Measurements from ENCODE around the gene PTPN22.
"Not testable (repeated sequence)": the region's sequence is repeated elsewhere in the genome, so short reads cannot be mapped to it uniquely, and the experiment has no call there.

PTPN22 gene

DNA sequence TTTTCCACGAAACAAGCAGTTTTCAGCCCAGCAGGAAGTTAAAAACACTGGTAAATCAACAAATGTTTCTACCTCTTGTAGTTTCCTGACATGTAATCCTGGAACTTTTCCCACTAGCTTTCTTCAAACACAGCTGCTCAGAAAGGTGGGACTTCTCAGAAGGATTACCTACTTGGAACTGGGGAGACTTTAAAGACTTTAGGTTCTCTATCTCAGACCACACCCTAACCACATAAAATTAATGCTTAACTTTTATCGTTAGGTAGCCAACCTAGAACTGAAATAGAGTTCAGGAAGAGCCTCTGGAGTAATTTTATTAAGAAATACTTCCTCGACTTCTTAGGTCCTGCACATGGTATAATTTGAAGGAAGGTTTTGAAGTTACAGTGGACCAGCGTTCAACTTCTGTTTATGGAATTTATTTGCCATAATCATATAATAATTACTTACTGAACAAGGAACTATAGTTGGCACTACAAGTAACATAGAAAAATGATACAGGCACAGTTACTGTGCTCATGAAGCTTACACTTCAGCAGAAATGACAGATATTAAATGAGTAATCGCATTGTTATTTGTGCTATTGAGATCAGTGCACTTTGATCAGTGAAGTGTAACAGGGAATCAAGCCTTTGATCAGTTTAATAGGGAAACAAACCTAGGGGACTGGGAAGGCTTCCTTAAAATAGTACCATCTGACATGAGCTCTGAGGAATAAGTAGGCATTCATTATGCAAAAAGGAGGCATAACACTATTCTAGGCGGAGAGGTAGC is 16.1 kb upstream of the PTPN22 start, which contains the start of gene BCL2L15:
Gene BCL2L15, minus strand, starts transcription at position 180 of the 774 bp plus-strand sequence. CDS start 206 bp downstream, outside the sequence.
- no peak for DNase-seq (ENCODE audit: low spot score)

DNA sequence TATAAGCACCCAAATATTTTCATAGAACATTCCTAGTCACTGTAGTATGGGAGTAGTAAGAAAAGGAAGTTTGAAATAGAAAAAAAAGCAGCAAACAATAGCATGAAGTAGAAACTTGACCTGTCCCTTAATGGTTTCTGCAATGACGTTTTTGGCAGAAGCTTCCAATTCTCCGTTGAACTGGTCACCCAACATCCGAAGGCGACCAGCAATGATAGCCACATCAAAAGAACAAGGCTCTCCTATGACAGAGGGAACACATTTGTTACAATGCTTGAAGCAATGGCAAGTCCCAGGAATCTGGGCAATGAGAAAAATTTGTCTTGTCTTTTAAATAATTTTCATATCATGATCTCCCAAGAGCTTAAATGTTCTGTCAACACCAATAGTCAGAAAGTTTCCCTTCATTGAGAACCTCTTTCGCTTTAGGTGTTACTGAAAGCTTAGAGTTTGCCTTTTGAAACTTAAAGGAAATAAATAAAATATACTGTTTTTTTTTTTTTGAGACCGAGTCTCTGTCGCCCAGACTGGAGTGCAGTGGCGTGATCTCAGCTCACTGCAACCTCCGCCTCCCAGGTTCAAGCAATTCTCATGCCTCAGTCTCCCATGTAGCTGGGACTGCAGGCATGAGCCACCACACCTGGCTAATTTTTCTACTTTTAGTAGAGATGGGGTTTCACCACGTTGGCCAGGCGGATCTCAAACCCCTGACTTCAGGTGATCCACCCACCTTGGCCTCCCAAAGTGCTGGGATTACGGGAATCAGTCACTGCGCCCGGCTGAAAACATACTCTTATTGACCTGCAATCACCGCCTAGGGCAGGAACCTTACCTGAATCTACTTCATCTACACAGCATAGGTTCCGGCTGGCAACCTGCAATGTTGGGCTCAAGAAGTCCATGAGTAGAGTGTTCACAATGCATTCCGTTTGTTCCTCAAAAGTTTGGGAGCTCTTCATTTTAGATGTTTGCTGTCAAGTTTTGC is 15.2 kb upstream of the PTPN22 start:
- DNase-seq (ENCODE audit: low spot score), result no peak

DNA sequence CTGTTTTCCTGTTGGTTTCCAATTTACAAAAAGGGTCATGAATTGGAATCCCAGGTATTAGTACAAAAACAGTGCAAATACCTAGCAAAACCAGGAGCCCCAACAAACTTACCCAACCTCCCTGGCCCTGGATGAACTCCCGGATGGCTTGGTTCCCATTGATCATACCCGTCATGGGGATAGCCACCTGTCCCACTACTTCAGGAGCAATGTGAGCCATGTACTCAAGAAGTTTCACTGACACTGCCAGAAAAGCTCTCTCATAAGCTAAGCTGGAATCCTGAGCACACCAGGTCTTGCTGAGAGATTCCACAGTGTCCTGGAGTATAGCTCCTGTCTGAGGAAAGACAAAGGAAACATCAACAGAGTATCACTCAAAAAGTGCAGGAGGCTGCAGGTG is 10.1 kb upstream of the PTPN22 start:
- no peak for DNase-seq (ENCODE audit: low spot score)

DNA sequence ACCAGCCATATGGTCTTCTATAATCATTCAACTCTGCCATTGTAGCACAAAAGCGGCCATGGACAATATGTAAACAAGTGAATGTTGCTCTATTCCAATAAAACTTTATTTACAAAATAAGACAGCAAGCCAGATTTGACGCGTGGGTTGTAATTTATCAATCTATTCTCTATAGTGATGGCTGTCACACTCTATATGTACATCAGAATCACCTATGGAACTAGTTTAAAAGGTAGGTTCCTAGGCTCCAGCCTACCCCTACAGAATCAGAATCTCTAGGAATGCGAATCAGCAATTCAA is 8.2 kb upstream of the PTPN22 start:
- DNase-seq (ENCODE audit: low spot score), result no peak

DNA sequence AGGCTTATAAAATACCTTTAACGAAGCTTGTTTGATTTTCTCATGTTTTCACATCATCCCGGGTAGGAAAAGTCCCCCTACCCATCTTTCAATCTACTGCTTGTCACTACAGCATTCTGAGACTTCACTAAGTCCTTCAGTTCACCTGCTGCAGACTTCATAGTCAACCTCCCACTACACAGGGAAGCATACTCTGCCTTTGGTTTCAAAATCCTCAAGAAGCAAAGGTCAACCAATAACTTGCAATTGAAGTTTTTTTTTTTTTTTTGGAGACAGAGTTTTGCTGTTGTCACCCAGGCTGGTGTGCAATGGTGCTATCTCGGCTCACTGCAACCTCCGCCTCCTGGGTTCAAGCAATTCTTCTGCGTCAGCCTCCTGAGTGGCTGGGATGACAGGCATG is 4.7 kb upstream of the PTPN22 start:
- DNase-seq (ENCODE audit: low spot score), result no peak

DNA sequence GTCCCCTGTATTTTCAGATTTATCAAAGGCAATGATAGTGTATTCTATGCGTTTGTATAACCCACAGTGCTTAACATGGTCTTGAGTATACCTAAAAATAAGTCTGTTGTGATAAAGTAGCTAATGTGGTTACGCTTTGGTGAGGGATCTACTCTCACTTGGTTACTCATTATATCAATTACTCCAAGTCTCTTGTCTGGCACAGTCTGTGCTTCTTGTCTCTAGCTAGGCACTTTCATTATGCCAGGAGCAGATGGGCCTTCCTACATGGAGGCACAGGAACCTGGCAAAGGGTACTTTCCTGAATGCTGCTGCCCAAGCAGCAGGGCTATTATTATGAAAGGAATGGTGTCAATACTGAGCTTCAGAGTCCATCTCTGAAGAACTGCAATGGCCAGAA is 4.2 kb upstream of the PTPN22 start:
- DNase-seq (ENCODE audit: low spot score), result no peak

DNA sequence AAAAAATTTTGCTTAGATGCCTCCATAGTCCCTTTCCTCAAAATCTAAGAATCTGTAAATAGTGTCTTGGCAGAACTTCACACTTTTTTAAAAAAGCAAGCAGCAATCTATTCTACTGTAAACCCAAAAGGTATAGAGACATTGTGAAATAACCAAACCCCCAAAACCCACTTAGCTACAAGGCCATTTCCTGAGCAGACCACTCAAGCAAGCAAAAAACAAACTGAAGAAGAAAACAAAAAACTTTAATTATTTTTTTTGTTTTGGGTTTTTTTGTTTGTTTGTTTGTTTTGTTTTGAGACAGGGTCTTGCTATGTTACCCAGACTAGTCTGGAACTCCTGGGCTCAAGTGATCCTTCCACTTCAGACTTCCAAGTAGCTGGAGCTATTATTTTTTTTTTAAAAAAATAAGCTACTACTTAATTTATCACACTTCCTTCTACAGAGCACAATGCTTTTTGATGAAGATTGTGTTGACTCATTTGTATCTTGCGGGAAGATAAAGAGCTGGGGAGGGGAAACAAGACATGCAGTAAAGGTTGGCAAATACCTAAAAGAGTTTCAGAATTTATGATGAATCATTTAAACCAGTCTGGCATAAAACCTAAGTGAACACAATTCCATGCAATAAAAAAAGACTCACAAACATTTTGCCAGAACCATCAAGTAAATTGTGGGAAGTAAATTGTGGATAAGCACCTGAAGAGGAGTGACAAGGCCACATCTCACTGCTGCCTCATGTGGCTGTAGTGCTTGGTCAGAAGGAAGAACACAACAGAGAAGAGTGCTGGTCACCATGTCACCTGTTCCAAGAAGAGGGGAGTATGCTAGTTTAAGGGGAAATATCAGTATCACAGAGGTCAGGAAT is 2.7 kb upstream of the PTPN22 start:
- DNase-seq (ENCODE audit: low spot score), result peak; percentile 14

DNA sequence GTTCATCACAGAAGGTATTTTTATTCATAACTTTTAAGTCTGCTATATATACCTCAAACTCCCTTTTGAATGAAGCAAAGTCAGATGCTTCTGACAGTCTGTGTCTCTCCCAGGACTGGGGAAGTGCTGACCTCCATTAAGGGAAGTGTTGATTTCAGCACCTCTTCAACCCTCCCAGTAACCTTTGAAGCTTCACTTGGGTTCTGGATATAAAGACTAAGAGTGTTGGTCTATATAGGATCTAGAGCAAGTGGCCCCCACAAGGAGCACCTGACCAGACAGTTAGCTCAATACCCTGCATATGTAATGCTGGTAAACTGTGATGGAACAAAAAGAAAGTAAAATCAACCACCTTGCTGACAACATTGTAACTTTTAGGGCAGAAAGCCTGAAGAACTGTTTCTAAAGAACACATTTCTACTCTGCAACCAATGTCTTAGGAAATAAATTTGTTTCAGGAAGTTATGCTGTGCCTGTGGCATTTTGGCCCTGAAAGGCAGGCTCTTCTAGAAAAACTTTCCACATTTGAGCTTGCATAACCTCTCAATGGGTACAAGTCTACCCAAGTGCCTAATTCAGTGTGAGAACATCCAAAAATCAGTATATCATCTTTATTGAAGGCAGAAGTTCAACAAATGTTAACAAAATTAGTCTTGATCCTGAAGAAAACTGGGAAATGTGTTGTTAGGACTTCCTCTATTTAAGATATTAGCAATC is 865 bp upstream of the PTPN22 start:
- DNase-seq (ENCODE audit: low spot score), result no peak

DNA sequence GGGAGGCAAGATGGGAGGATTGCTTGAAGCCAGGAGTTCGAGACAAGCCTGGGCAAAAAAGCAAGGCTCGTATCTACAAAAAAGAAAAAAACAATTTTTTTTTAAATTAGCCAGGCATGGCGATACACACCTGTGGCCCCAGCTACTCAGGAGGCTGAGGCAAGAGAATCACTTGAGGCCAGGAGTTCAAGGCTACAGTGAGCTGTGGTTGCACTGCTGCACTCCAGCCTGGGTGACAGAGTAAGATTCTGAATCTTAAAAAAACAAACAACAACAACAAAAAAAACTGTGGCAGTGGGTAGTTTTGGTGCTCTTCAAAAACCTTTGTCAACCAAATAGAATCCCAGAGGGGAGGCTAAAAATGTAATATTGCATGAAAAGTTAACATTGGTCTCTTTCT is 734 bp downstream of the PTPN22 start:
- no peak for DNase-seq (ENCODE audit: low spot score)

DNA sequence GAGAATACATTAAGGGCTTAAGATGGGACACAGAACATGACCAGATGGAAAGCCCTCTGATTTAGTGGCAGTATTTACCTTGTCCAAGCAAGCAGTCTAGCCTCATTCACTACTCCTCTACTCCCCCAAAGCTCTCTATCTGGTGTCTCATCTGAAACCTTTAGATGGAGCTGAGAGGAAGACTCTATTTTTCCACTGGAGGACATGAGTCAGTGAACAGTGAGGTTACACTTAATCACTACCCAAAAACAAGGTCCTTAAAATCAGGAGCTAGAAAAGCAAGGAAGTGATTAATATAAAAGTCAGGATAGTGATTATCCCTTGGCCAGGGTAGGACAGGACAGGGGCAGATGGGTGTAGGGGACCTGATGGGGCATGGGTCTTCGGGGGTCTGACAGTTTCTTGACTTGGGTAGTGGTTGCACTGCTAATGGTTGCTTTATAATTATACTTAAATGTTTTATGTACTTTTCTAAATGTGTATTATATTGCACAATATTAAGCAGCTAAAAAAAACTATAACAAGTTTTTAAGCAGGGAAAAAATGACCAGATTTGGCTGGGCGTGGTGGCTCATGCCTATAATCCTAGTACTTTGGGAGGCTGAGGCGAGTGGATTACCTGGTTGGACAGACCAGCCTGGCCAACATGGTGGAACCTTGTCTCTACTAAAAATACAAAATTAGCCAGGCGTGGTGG is 3.0 kb downstream of the PTPN22 start:
- DNase-seq (ENCODE audit: low spot score), result no peak

DNA sequence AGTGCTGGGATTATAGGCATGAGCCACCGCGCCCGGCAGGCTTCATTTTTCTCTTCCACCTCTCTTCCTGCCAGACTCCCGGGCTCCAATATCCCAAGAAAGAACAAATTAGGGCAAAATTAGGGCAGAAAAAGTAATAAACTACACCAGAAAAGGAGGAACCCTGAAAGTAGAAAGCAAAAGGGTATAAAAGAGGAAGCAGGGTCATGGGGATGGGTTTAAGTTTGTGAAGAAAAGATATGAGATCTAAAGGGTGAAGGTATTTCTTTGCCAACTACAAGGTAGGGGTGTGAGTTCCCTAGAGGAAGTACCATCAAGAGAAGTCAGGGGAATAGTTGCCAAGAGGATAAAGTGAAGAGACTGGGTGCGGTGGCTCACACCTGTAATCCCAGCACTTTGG is 9.9 kb downstream of the PTPN22 start:
- no peak for DNase-seq (ENCODE audit: low spot score)

DNA sequence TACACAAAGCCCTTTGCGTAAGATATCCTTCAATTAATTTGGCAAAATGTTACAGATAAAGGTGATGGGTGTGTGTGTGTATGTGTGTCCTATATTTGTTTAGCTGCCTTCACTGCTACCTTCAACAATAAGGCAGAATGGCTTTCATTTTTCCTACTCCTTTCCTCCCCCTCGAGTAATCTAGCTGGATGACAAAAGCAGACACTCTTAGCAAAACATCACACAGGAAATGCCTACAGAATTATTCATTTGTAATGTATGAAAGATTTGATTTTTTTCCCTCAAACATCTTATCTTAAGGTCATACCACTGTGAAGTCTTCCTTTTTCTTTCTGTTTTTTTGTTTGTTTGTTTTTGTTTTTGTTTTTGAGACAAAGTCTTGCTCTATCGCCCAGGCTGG is 10.6 kb downstream of the PTPN22 start:
- DNase-seq (ENCODE audit: low spot score), result no peak

DNA sequence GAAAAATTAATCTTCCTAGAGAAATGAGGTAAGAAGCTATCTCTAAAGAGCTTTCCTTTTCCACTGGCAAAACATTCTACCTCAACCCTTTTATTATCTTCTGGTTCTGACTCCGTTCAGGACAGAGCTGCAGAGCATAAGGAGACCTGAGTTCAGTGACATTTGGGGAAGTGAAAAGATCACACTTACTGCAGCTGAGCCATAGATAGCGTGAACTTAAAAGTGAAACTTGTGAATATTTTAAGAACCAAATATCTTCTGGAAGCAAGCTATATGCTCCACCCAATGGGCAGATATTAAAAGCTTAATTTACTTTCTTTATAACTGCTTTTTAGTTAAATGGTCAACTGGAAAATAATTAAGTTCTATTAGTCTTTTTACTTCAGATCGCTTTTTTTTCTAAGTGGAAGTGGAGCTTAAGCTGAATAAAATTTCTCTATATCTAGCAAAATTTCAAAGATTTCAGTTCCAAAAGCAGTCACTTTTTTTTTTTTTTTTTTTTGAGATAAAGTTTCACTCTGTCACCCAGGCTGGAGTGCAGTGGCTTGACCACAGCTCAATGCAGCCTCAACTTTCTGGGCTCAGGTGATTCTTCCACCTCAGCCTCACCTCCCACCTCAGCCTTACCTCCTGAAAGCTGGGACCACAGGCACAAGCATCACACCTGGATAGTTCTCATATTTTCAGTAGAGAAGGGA is 11.9 kb downstream of the PTPN22 start:
- no peak for DNase-seq (ENCODE audit: low spot score)

DNA sequence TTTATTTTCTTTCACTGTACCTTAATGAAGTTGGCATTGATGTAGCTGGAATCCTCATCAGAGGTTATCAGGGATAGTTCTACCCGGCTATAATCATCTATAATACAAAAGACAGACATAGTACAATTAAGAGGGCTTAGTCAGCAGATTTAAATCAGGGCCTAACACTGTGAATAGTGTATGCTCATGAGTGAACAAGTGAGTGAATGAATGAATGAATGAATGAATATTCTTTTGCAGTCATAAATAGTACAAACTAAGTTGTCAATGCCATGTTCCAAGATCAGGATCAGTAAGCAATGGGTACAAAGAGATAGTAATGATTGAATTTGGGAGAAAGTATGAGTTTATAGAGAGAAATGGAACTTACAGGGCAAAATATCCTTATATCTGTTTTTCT is 12.5 kb downstream of the PTPN22 start:
- DNase-seq (ENCODE audit: low spot score), result no peak

DNA sequence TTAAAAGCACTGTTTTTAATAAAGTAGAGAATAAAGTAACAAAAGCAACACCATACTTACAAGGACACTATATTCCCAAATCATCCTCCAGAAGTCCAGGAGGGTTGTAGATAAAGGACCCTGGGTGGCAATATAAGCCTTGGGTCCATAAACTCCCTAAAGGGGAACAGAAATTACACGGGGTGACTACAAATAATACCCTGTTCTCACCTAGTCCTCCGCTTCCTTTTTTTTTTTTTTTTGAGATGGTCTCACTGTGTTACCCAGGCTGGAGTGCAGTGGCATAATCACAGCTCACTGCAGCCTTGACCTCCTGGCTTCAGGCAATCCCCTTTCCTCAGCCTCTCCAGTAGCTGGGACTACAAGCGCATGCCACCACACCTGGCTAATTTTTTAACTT is 13.1 kb downstream of the PTPN22 start:
- no peak for DNase-seq (ENCODE audit: low spot score)

DNA sequence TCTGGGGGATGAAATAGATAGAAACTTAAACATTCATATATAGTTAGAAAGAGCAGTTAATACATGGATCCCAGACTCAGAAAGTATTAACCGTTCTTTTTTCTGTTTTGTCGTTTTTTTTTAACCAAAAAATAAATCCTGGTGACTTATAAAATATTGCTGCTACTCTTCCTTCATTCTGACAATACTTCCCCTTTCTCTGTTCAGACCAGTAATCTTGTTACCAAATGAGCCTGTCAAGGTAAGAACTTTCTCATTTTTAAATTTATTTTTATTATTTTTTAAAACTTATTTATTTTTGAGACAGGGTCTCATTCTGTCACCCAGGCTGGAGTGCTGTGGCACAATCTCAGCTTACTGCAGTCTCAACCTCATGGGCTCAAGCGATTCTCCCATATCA is 13.7 kb downstream of the PTPN22 start:
- DNase-seq (ENCODE audit: low spot score), result no peak

DNA sequence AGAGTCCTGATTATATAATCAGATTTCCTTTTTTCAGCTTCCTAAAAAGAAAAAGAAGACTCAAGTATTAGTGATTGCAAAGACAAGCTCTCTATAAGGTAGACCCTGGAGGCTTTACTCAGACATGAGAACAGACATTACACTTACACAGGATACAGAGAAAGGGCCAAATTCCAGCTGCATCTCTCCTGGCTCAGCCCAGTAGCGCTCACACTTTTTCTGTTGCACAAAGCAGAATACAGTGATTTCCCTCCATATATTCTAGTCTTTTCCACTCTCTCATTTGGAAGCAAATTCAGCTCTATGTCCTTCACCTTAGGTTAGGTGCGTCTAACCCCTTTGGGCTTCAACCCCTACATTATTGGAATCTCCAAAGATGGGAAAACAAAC is 15.1 kb downstream of the PTPN22 start:
- DNase-seq (ENCODE audit: low spot score), result no peak

DNA sequence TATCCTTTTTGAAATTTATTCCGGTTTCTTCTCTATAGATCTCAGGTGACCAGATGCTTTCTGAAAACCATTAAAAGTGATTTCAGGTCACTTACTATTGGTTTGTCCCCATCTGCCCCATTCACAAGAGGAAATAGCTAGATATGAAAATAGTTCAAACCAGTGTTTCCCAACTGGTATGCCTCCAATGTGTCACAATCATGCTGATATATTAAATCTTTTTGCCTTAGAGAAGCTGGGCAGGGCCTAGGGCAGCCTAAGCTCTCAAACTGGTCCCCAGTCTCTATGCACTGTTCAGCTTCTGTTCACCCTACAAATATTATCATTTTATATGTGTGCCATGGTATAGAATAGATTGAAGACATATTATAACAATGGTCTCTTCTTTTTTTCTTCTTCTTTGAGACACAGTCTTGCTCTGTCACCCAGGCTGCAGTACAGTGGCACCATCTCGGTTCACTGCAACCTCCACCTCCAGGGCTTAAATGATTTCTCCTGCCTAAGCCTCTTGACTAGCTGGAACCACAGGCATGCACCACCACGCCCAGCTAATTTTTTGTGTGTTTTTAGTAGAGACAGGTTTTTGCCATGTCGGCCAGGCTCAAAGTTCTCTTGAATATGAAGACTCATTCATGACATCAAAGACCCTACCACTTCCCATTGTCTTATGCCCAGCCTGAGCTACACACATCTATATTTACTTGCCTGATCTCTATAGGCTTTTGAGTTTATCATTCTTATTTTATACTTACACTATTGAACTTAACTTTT is 15.7 kb downstream of the PTPN22 start:
- no peak for DNase-seq (ENCODE audit: low spot score)

DNA sequence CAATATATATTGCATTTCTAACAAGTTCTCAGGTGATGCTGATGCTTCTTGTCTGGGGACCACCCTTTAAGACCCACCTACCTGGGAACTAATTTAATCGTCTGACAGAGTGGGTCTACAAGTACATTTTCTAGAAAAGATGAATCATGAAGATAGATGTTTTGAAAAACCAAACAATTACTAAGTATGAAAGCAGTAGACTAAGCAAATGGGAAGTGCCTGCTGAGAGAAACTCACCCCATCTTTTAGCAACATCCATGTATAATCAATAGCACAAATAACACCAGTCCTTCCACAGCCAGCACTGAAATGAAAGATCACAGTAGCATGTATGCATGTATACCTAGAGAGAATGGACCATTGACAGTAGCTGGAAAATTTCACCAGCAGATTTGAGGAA is 17.3 kb downstream of the PTPN22 start:
- DNase-seq (ENCODE audit: low spot score), result no peak

DNA sequence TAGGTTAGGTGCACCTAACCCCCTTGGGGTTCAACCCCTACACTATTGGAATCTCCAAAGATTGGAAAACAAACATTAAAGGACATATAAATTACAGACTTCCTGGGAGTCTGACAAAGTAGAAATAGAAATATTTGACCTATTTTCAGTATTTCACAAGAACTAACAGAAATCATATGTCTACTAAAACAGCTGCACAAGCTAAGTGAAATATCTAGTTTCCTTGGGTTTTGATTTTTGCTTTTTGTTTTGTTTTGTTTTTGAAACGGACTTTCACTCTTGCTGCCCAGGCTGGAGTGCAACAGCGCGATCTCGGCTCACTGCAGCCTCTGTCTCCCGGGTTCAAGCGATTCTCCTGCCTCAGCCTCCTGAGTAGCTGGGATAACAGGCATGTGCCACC is 18.8 kb downstream of the PTPN22 start:
- not testable (repeated sequence) for DNase-seq (ENCODE audit: low spot score)
